Measurements from ENCODE around the gene ZBTB5. TPM values are rescaled to one million over a fixed set of nuclear protein-coding genes. Genes with fewer than 3 reads are reported as not detected.

ZBTB5 gene
- total and polyA plus RNA-seq, 4 donors = 2.4 to 9.4 (median 6.5) TPM

Other genes with a start within 250 kb of the ZBTB5 start
- 100 to 1,000 TPM; 125 to 524 TPM for gene GRHPR, start 42.8 kb downstream of the ZBTB5 start, total RNA-seq
- 100 to 1,000 TPM; 197 to 391 TPM for gene GRHPR, start 42.8 kb downstream of the ZBTB5 start, polyA plus RNA-seq
- 10 to 100 TPM; 15.5 to 25.5 TPM for gene POLR1E, start 20.5 kb upstream of the ZBTB5 start, total RNA-seq
- 10 to 100 TPM in 1 of 2 donors, 1 to 10 TPM in 1; 4.9 to 13.3 TPM for gene POLR1E, start 20.5 kb upstream of the ZBTB5 start, polyA plus RNA-seq
- 1 to 10 TPM; 5.4 to 5.5 TPM for gene FBXO10, start 110.9 kb upstream of the ZBTB5 start, total RNA-seq
- gene FBXO10, start 110.9 kb upstream of the ZBTB5 start, polyA plus RNA-seq = 1 to 10 TPM; 1.3 to 2.7 TPM
- gene TOMM5, start 127.1 kb upstream of the ZBTB5 start, total RNA-seq = 10 to 100 TPM; 43.0 to 77.7 TPM
- 100 to 1,000 TPM in 1 of 2 donors, 10 to 100 TPM in 1; 66.1 to 107 TPM for gene TOMM5, start 127.1 kb upstream of the ZBTB5 start, polyA plus RNA-seq
- 1 to 10 TPM in 1 of 2 donors, under 1 TPM in 1; 0.09 to 1.8 TPM for gene FRMPD1, start 185.5 kb upstream of the ZBTB5 start, total RNA-seq
- gene FRMPD1, start 185.5 kb upstream of the ZBTB5 start, polyA plus RNA-seq = under 1 TPM; 0.06 to 0.25 TPM

Data from liver (tissue), 4 donors.